NCI-H69 (cell line): ENCODE results near the gene GOLT1B.
"Not testable (repeated sequence)": the region's sequence is repeated elsewhere in the genome, so short reads cannot be mapped to it uniquely, and the experiment has no call there.

Source experiments
- DNase-seq: peaks from one replicate; lab custom pipeline; 2025; lab: John Stamatoyannopoulos, UW

The GOLT1B gene

GRCh38 chr12:21501258-21502163 lies at the start of gene GOLT1B, which contains the start of gene RECQL:
GOLT1B (plus strand) TSS chr12:21501789; CDS start chr12:21501924, 135 bp downstream.
RECQL (minus strand) TSS chr12:21501635; CDS start chr12:21499570, 2,065 bp downstream.
- peak; percentile 96 for DNase-seq

- DNase-seq: no peak
These were observed 48.2 kb upstream of the GOLT1B start for GRCh38 chr12:21453312-21453852.

DNA sequence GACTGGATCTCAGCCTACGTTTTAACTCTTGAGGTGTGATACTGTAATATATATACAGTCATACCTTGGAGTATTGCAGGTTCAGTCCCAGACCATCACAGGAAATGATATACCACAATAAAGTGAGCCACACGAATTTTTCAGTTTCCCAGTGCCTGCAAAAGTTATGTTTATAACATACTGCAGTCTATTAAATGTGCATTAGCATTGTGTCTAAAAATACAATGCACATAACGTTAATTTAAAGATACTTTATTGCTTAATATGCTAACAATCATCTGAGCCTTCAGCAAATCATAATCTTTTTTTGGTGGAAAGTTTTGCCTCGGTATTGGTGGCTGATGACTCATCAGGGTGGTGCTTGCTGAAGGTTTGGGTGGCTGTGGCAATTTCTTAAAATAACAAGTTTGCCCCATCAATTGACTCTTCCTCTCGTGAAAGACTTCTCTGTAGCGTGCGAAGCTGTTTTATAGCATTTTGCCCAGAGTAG lies 45.3 kb upstream of the GOLT1B start:
- DNase-seq: no peak

- DNase-seq: no peak
These were observed 42.1 kb upstream of the GOLT1B start for GRCh38 chr12:21459474-21459873.

DNA sequence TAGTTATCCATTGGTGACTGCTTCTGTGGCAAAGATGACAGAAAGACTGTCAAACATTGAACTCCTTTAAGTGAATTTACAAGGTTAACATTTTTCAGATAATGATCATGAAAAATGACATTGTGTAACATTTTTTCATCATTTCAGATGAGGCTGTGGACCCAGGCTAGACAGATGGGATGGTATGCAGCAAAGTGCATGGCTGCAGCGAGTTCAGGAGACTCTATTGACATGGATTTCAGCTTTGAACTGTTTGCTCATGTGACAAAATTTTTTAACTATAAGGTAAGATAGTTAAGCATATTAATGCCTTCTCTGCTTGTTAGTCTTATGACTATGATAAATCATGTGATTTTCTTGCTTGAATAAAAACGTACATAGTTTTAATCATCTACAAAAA lies 34.3 kb upstream of the GOLT1B start:
- DNase-seq: not testable (repeated sequence)

DNA sequence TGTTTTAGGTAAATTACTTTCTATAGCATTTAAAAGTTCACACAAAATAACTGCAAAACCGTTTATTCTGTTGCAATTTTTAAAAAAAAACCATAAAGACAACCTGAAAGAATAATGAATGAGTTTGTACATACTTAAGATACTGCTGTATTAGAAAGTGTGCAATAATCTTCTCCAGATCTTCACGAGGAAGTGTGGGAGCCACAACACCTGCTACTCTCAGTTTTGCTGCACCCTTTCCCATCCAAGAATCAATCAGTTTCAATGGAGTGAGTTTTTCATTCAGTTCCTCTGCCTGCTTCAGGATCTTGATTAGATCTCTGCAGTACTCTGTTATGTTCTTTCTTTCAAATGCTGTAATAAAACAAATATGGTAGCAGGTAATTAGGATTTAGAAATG lies 30.3 kb upstream of the GOLT1B start:
- no peak for DNase-seq

- DNase-seq: no peak
These were observed 29.3 kb upstream of the GOLT1B start for GRCh38 chr12:21472197-21472823.

DNA sequence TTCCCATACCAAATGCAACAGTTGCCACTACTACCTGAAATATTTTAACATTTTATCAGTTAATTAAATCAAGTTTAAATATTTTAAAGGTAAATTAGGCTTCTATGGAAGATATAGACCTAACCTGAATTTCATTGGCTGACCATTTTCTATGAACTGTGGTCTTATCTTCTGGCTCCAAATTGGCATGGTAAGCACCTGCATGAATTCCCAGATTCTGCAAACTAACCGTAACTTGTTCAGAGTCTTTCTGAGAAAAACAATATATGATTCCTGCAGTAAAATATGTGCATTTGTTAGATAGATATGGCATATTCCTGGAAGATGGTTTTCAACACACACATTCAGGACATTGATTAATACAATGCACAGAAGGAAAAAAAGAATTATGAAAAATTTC lies 26.0 kb upstream of the GOLT1B start:
- DNase-seq: no peak

- DNase-seq: no peak
These were observed 24.6 kb upstream of the GOLT1B start for GRCh38 chr12:21476949-21477348.

DNA sequence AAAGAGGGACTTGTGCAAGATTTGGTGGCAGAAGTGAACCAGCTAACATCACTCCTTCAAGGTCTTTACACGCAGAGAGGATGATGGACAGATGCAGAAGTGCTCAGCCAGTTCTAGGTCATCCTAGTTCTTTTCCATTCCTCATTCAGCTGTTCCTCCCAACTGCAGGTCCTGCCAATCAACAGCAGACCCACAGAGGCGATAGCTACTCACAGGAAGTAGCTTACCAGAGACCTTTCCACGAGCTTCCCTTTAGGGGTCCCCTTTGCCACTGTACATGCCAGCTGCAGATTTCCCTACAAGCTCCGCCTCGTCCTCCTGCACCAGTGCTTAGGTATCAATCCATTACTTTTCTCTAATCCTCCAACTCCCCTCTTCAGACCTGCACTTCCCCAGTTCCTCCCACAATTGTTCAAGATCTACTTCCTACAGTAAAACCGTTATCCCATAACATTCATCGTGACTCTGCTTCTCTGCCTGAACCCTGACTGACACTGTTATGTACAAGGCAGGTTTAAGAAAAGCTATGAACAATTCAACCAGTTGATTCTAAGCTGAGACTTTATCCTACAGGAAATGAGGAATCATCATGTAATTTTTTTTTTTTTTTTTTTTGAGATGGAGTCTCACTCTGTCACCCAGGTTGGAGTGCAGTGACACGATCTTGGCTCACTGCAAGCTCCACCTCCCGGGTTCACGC lies 22.7 kb upstream of the GOLT1B start:
- DNase-seq: no peak

DNA sequence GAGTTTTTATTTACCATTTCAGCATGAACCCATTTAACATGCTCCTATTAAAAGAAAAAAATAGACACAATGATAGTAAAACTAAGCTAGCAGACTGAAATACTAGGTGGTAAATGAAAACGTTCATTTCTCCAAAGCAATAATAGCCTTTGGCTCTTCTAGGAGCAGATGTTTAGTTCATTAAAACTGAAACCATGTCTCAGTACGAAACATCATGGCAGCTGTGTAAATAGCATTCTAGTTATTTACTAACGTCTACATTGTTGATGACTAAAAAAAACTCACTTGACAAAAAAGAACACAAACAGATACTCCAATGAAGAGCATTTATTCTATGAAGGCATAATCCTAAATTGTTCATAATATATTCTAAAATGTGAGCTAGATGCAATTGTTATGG lies 18.1 kb upstream of the GOLT1B start:
- DNase-seq: peak; percentile 73

GRCh38 chr12:21485998-21486397 lies 15.6 kb upstream of the GOLT1B start:
- no peak for DNase-seq

DNA sequence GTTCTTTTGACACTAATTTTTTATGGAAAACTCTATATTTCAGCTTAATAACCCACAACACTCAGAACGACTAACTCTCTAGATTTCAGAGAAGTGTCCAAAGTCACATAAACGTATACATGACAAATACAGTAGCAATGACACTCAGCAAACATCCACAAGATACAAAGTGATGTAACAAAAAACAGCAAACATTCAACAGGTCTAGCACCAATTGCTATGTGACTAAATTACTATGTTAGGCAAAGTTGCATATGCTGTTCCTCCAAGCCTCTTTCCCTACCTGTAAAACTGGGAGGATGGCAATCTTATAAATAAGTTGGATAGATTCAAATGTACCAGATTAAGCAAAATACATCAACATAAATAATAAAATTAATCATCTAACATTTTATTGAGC lies 1.8 kb upstream of the GOLT1B start:
- DNase-seq: no peak

GRCh38 chr12:21500786-21501257 lies 767 bp upstream of the GOLT1B start:
- no peak for DNase-seq

GRCh38 chr12:21502164-21502496 lies 541 bp downstream of the GOLT1B start:
- peak; percentile 45 for DNase-seq

GRCh38 chr12:21502872-21503271 lies 1.3 kb downstream of the GOLT1B start:
- no peak for DNase-seq

GRCh38 chr12:21505888-21506287 lies 4.3 kb downstream of the GOLT1B start:
- DNase-seq: no peak

- no peak for DNase-seq
These were observed 6.3 kb downstream of the GOLT1B start for GRCh38 chr12:21507849-21508248.

DNA sequence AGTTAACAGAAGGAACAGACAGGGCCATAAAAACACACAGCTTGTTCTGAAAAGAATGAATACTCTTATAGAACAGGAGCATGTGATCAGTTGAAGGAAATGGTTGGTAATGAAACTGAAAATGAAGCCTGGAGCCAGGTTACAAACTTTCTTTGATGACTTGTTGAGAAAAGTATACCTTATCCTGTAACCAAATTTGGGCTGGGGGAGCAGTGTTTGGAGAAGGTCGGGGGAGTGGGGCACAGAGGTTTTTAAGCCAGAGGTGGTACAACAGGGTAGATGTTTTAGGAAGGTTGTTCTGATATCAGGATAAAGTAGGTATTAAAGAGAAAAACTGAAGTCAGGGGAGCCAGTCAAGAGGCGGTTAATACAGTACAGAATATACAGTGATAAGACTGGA lies 8.2 kb downstream of the GOLT1B start:
- no peak for DNase-seq

DNA sequence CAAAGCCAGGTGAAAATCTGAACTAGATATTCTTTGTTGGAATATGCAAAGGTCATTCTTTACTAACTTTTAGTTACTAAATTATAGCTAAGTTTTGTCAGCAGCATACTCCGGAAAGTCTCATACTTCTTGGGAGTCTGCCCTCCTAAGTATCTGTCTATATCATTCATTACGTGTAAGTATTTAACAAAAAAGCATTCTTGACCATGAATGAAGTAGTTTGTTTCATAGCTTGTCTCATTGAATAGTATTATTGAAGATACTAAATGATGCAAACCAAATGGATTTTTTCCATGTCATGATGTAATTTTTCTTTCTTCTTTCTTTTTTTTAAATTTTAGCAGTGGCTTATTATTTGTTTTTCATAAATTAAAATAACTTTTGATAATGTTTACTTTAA lies 14.7 kb downstream of the GOLT1B start:
- DNase-seq: no peak

DNA sequence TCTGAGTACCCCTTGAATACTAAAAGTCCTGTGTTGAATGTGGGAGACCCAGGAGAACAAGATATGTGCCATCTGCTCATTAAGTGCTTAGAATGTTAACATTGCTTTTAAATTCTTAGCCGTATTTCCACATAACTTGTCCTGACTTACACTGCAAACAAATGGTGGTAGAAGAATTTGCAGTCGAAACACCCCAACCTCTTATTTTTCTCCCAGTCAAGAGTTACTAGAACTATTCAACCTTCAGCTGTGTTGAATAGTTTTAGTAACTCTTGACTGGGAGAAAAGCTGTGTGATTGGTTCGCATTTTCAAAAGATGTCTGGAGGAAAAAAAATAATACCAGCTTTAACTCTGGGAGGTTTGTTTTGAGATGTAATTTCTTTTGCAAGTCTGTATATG lies 16.9 kb downstream of the GOLT1B start:
- no peak for DNase-seq

- no peak for DNase-seq
These were observed 20.0 kb downstream of the GOLT1B start for GRCh38 chr12:21521541-21521940.
